Measurements from ENCODE around the gene KIF23. TPM values are rescaled to one million over a fixed set of nuclear protein-coding genes. Genes with fewer than 3 reads are reported as not detected.

The KIF23 gene
- total RNA-seq, 3 donors from 2014 or later, result 1.6 to 6.4 (median 2.2) TPM

DNA sequence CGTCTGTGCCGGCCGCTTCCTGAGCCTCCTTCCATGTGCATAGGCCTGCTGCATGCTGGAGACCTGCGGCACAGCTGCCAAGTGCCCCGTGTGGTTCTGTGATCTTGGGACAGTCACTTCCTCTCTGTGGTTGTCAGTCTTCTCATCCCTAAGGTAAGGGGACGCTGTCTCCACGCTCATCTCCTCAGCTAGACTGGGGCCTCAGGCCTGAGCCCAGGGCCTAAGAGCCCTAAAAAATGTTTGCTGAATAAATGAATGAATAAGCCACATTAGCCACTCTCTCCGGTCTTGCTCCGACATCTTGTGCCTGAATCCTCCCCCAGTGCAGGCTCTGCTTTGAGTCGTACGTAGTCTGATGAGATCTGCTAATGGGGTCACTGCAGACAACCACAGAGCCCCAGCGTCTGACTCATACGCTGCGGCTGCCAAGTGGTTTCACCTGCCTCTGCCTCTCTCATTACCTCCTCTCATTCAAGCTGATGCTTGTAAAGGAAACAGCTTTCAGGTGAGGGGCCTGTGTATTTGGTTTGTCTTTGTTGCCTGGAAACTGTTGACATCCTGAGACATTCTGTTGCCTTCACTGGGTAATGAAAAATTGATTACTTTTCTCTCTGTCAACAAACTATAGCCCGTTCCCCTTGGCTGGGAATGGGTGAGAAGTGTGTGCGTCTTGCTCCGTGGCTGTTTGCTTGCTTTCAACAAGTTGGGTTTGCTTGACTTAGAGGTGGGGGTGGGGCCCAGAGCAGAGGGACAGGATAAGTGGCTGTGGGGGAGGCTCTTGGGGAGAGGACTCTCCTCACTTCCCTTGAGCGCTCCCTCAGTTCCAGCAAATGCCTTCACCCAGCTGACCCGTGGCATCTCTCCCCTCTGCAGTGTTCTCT is 54.3 kb downstream of the KIF23 start:
- Histone ChIP-seq H3K4me3 (peak overlapping the region in 1 of 3 donors; percentile 1), H3K9me3 (no peaks in the 10 kb centered on the region), H3K27ac (peak overlapping the region; percentile 78 to 82), H3K27me3 (no peaks in the 10 kb centered on the region), H3K4me1 (no peaks in the 10 kb centered on the region), H3K36me3 (no peaks in the 10 kb centered on the region)
- intact Hi-C loops (cut with DNase I; ENCODE audit: low total_unique reads), result no loop called here
- peak; percentile 67 to 70 for DNase-seq (ENCODE audit: low spot score in 2 of 2)
- peak in 1 of 3 donors; percentile 25 for TF ChIP-seq POLR2AphosphoS5 (IDR thresholded peaks at IDR 0.05)
- TF ChIP-seq, protein P1, sequence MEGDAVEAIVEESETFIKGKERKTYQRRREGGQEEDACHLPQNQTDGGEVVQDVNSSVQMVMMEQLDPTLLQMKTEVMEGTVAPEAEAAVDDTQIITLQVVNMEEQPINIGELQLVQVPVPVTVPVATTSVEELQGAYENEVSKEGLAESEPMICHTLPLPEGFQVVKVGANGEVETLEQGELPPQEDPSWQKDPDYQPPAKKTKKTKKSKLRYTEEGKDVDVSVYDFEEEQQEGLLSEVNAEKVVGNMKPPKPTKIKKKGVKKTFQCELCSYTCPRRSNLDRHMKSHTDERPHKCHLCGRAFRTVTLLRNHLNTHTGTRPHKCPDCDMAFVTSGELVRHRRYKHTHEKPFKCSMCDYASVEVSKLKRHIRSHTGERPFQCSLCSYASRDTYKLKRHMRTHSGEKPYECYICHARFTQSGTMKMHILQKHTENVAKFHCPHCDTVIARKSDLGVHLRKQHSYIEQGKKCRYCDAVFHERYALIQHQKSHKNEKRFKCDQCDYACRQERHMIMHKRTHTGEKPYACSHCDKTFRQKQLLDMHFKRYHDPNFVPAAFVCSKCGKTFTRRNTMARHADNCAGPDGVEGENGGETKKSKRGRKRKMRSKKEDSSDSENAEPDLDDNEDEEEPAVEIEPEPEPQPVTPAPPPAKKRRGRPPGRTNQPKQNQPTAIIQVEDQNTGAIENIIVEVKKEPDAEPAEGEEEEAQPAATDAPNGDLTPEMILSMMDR (IDR thresholded peaks at IDR 0.05), result no peak

DNA sequence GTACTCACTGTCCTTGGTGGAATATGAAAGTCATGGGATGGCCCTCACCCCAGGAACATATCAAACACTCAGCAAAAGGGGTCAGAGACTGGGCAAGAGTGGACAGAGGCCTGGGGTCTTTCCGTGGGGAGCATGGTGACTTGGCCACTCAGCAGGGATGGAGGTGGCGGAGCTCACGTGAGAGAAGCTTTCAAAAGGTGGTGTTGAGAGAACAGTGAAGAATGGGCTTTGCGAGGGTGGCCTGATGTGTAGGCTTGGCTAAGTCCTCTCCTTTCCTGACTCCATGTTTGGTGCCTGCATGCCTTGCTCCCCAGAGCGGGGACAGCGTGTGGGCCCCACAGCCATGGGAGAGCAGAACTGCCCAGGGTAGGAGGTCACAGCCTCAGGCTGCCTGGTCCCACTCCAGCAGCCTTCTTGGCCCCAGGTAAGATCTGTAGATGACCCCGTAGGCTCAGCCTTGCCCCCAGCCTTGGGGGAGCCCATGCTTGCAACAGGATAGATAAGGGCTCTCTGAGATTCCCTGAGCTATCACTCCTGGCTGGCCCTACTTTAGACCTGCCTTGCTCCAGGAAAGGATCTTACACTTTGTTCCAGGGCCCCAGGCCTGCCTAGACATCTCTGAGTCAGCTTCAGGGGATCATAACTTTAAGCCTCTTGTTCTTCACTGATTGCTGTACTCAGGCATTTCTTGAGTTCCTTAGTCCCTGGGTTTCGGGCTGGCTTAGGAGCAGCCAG is 55.5 kb downstream of the KIF23 start:
- DNase-seq (ENCODE audit: low spot score in 2 of 2), result no peak
- H3K27ac ChIP-seq, result peak overlapping the region in 1 of 2 donors; percentile 78
- TF ChIP-seq POLR2AphosphoS5 (IDR thresholded peaks at IDR 0.05), result no peak
- TF ChIP-seq, protein P1 (IDR thresholded peaks at IDR 0.05), result no peak
- no peak for TF ChIP-seq POLR2A (IDR thresholded peaks at IDR 0.05)
- no peaks in the 10 kb centered on the region for H3K4me1 ChIP-seq
- no peaks in the 10 kb centered on the region for H3K27me3 ChIP-seq
- no peaks in the 10 kb centered on the region for H3K9me3 ChIP-seq
- no peak overlapping the region for H3K4me3 ChIP-seq
- H3K36me3 ChIP-seq, result no peaks in the 10 kb centered on the region
- intact Hi-C loops (cut with DNase I; ENCODE audit: low total_unique reads), result no loop called here

- Histone ChIP-seq H3K36me3 (no peaks in the 10 kb centered on the region), H3K4me3 (no peak overlapping the region)
- intact Hi-C loops (cut with DNase I; ENCODE audit: low total_unique reads), result no loop called here
Observed at GRCh38 chr15:69472046-69472445, 57.9 kb downstream of the KIF23 start.

DNA sequence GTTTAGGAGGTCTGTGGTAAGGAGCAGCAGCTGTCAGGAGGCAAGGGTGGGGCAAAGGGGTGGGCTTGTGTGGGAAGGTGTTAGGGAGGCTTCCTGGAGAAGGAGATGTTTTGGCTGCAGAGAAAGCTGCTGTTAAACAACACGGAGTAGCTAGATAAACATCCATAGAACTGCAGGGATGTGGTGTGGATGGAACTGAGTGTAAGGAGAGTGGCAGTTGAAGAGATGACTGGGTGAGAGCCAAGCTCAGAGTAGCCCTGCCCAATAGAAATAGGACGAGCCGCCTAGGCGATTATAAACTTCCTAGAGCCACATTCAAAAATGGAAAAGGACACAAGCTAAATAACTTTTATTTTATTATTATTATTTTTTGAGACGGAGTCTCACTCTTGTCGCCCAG is 58.4 kb downstream of the KIF23 start:
- intact Hi-C loops (cut with DNase I; ENCODE audit: low total_unique reads), result no loop called here
- DNase-seq (ENCODE audit: low spot score in 2 of 2), result peak in 1 of 2 donors; percentile 7
- H3K4me3 ChIP-seq, result no peak overlapping the region
- H3K9me3 ChIP-seq, result no peaks in the 10 kb centered on the region
- no peaks in the 10 kb centered on the region for H3K4me1 ChIP-seq
- no peaks in the 10 kb centered on the region for H3K27me3 ChIP-seq
- H3K27ac ChIP-seq, result no peak overlapping the region
- no peaks in the 10 kb centered on the region for H3K36me3 ChIP-seq
- TF ChIP-seq POLR2A (IDR thresholded peaks at IDR 0.05), result no peak
- no peak for TF ChIP-seq POLR2AphosphoS5 (IDR thresholded peaks at IDR 0.05)
- TF ChIP-seq, protein P1 (IDR thresholded peaks at IDR 0.05), result no peak

More at GRCh38 chr15:69472046-69472445, 57.9 kb downstream of the KIF23 start:
- Histone ChIP-seq H3K27ac (no peak overlapping the region), H3K9me3 (no peaks in the 10 kb centered on the region), H3K4me1 (no peaks in the 10 kb centered on the region), H3K27me3 (no peaks in the 10 kb centered on the region)
- TF ChIP-seq POLR2A (IDR thresholded peaks at IDR 0.05) (no peak), POLR2AphosphoS5 (IDR thresholded peaks at IDR 0.05) (no peak)
- TF ChIP-seq, protein P1 (IDR thresholded peaks at IDR 0.05), result no peak
- DNase-seq (ENCODE audit: low spot score in 2 of 2), result no peak

DNA sequence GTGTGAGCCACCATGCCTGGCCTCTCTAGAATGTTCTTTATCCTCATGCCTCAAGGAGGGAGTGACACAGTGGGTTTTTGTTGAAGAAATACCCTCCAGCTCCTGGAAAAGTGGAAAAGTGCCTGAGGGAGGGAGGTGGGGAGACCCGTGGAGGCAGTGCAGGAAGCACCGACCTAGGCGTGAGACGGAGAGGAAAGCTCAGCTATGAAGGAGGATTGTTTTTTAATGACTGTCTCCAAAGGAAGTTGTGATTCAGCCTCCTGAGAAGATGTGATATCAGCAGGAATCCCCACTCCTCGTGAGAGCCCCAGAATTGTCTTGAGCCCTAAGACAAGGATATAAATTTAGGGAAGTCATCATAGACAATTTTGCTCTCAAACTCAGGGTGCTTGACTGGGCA is 60.1 kb downstream of the KIF23 start:
- no peaks in the 10 kb centered on the region for H3K4me1 ChIP-seq
- TF ChIP-seq POLR2A (IDR thresholded peaks at IDR 0.05) (no peak), POLR2AphosphoS5 (IDR thresholded peaks at IDR 0.05) (no peak)
- TF ChIP-seq, protein P1 (IDR thresholded peaks at IDR 0.05), result no peak

More for the DNA sequence above, 60.1 kb downstream of the KIF23 start:
- H3K27me3 ChIP-seq, result no peaks in the 10 kb centered on the region
- no peak overlapping the region for H3K27ac ChIP-seq
- H3K4me3 ChIP-seq, result no peak overlapping the region
- intact Hi-C loops (cut with DNase I; ENCODE audit: low total_unique reads), result no loop called here
- DNase-seq (ENCODE audit: low spot score in 2 of 2), result peak in 1 of 2 donors; percentile 12
- no peaks in the 10 kb centered on the region for H3K9me3 ChIP-seq
- H3K36me3 ChIP-seq, result no peaks in the 10 kb centered on the region
